ENCODE measurements around the gene C1orf35. TPM values are rescaled to one million over a fixed set of nuclear protein-coding genes. Genes with fewer than 3 reads are reported as not detected.
A peak's percentile ranks its signal among the peaks of the same experiment; 100 is the strongest.

Gene C1orf35
- total RNA-seq, 2 experiments from 2014 or later = 24.7 to 25.6 TPM

- H3K9me3 Mint-ChIP-seq (ENCODE audit: insufficient read depth) = no peaks in the 10 kb centered on the region
- H3K4me1 Mint-ChIP-seq (ENCODE audit: low read depth) = peaks cover 2% of the 10 kb centered on the region
- H3K36me3 Mint-ChIP-seq (ENCODE audit: low read depth) = no peaks in the 10 kb centered on the region
- H3K4me3 Mint-ChIP-seq = no peak overlapping the region
- H3K27me3 Mint-ChIP-seq (ENCODE audit: low read depth) = no peaks in the 10 kb centered on the region
- ATAC-seq = no peak
- CTCF ChIA-PET = no interaction called here
- no peak overlapping the region for H3K27ac Mint-ChIP-seq
- POLR2A ChIA-PET = no interaction called here
- no peak for DNase-seq
These were observed 29.9 kb downstream of the C1orf35 start for GRCh38 chr1:228073061-228073856.

- POLR2A ChIA-PET = no interaction called here
- ATAC-seq (no peak), DNase-seq (no peak)
- Mint-ChIP-seq H3K27ac (no peak overlapping the region), H3K4me3 (no peak overlapping the region), H3K4me1 (ENCODE audit: low read depth) (peaks cover 1% of the 10 kb centered on the region), H3K27me3 (ENCODE audit: low read depth) (no peaks in the 10 kb centered on the region), H3K9me3 (ENCODE audit: insufficient read depth) (no peaks in the 10 kb centered on the region), H3K36me3 (ENCODE audit: low read depth) (no peaks in the 10 kb centered on the region)
- CTCF ChIA-PET = no interaction called here
These were observed 30.5 kb downstream of the C1orf35 start for GRCh38 chr1:228072658-228073043.

DNA sequence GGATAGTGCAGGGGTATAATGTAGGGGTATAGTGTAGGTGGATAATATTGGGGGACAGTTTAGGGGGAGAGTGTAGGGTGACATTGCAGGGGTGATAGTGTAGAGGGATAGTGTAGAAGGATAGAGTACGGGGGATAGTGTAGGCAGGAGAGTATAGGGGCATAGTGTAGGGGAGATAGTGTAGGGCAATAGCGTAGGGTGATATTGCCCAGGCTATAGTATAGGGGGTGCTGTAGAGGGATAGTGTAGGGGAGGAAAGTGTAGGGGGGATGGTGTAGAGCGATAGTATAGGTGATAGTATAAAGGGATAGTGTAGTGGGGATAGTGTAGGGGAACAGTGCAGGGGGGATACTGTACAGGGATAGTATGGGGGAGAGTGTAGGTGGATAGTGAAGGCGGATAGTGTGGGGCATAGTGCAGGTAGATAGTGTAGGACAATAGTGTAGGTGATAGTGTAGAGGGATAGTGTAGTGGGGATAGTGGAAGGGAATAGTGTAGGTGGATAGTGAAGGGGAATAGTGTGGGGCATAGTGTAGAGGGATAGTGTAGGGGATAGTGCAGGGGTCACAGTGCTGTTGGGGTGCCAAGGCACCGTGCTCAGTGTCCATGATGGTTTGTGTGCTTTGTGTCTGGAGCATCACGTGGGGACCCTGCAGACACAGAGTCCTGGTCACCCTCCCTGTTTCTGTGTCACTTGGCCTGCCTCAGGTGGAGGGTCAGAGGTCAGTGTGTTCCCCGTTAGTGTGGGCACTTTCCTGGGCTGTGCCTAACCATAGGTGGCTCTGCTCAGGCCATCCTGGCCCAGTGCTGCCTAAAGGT, 31.1 kb downstream of the C1orf35 start:
- Mint-ChIP-seq H3K27ac (peak overlapping the region; percentile 35), H3K4me3 (no peak overlapping the region), H3K36me3 (ENCODE audit: low read depth) (no peaks in the 10 kb centered on the region), H3K27me3 (ENCODE audit: low read depth) (no peaks in the 10 kb centered on the region), H3K9me3 (ENCODE audit: insufficient read depth) (no peaks in the 10 kb centered on the region), H3K4me1 (ENCODE audit: low read depth) (no peaks in the 10 kb centered on the region)
- DNase-seq = no peak
- no peak for ATAC-seq
- CTCF ChIA-PET = no interaction called here
- POLR2A ChIA-PET = no interaction called here

DNA sequence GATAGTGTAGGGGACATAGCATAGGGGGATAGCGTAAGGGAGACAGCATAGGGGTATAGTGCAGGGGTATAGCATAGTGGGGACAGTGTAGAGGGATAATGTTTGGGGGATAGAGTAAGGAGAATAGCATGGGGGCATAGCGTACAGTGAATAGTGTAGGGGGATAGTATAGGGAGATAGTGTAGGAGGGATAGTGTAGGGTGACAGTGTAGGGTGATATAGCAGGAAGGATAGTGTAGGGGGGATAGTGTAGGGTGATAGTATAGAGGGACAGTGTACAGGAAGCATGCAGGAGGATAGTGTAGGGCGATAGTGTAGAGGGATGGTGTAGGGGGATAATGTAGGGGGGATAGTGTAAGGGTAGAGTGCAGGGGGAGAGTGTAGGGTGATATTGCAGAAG, 32.3 kb downstream of the C1orf35 start:
- Mint-ChIP-seq H3K27me3 (ENCODE audit: low read depth) (no peaks in the 10 kb centered on the region), H3K4me1 (ENCODE audit: low read depth) (no peaks in the 10 kb centered on the region), H3K9me3 (ENCODE audit: insufficient read depth) (no peaks in the 10 kb centered on the region), H3K27ac (no peak overlapping the region), H3K36me3 (ENCODE audit: low read depth) (no peaks in the 10 kb centered on the region), H3K4me3 (no peak overlapping the region)
- DNase-seq (no peak), ATAC-seq (no peak)
- ChIA-PET POLR2A (no interaction called here), CTCF (no interaction called here)

DNA sequence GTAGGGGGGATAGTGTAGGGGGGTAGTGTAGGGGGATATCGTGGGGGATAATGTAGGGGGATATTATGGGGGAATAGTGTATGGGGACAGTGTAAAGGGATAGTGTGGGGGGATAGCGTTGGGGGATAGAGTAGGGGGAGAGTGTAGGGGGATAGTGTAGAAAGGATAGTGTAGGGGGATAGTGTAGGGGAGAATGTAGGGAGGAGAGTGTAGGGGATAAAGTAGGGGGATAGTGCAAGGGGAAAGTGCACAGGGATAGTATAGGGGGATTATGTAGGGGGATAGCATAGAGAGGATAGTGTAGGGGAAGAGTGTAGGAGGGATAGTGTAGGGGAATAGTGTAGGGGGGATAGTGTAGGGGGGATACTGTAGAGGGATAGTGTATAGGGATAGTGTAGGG, 33.0 kb downstream of the C1orf35 start:
- Mint-ChIP-seq H3K4me1 (ENCODE audit: low read depth) (no peaks in the 10 kb centered on the region), H3K36me3 (ENCODE audit: low read depth) (no peaks in the 10 kb centered on the region), H3K4me3 (no peak overlapping the region), H3K9me3 (ENCODE audit: insufficient read depth) (no peaks in the 10 kb centered on the region), H3K27me3 (ENCODE audit: low read depth) (no peaks in the 10 kb centered on the region), H3K27ac (no peak overlapping the region)
- POLR2A ChIA-PET = no interaction called here
- no peak for ATAC-seq
- CTCF ChIA-PET = no interaction called here
- no peak for DNase-seq

GRCh38 chr1:228068359-228068758, 34.8 kb downstream of the C1orf35 start:
- ATAC-seq = no peak
- Mint-ChIP-seq H3K4me1 (ENCODE audit: low read depth) (no peaks in the 10 kb centered on the region), H3K27me3 (ENCODE audit: low read depth) (no peaks in the 10 kb centered on the region), H3K27ac (no peak overlapping the region), H3K9me3 (ENCODE audit: insufficient read depth) (no peaks in the 10 kb centered on the region), H3K36me3 (ENCODE audit: low read depth) (no peaks in the 10 kb centered on the region), H3K4me3 (no peak overlapping the region)
- DNase-seq = no peak
- CTCF ChIA-PET = no interaction called here
- POLR2A ChIA-PET = no interaction called here

GRCh38 chr1:228066891-228067654, 36.1 kb downstream of the C1orf35 start:
- no peak overlapping the region for H3K4me3 Mint-ChIP-seq
- ChIA-PET POLR2A (no interaction called here), CTCF (interaction anchor here (1.1 kb wide), 1 partner anchor 63 kb away, joined by 3 read pairs; no protein-coding TSS in a partner anchor)
- H3K27me3 Mint-ChIP-seq (ENCODE audit: low read depth) = peaks cover under 1% of the 10 kb centered on the region
- no peak for ATAC-seq
- no peak for DNase-seq
- no peak overlapping the region for H3K27ac Mint-ChIP-seq
- H3K4me1 Mint-ChIP-seq (ENCODE audit: low read depth) = no peaks in the 10 kb centered on the region
- H3K9me3 Mint-ChIP-seq (ENCODE audit: insufficient read depth) = no peaks in the 10 kb centered on the region
- H3K36me3 Mint-ChIP-seq (ENCODE audit: low read depth) = no peaks in the 10 kb centered on the region

DNA sequence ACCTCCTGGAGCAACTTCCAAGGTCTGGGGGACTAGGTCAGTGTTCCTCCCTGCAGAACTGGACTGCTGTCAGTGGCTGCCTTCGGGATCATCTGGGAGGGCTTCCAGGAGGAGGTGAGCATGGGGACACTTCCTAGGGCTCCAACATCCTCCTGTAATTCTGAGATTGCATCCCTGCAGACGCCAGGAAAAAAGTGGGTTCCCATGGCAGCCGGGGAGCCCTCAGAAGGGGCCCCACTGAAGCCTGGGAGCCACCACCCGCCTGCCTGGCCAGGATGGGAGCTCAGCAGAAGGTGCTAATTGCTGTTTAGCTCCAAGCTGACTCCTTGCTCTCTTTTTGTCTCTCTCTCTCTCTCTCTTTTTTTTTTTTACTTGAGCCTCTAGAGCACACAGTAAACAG, 36.7 kb downstream of the C1orf35 start:
- Mint-ChIP-seq H3K27ac (no peak overlapping the region), H3K9me3 (ENCODE audit: insufficient read depth) (no peaks in the 10 kb centered on the region), H3K4me3 (no peak overlapping the region), H3K4me1 (ENCODE audit: low read depth) (no peaks in the 10 kb centered on the region), H3K27me3 (ENCODE audit: low read depth) (peaks cover 3% of the 10 kb centered on the region), H3K36me3 (ENCODE audit: low read depth) (no peaks in the 10 kb centered on the region)
- POLR2A ChIA-PET = no interaction called here
- ATAC-seq = no peak
- CTCF ChIA-PET = interaction anchor here (1.1 kb wide), 1 partner anchor 62 kb away, joined by 3 read pairs; no protein-coding TSS in a partner anchor
- DNase-seq = no peak

- H3K36me3 Mint-ChIP-seq (ENCODE audit: low read depth) = no peaks in the 10 kb centered on the region
- ChIA-PET CTCF (interaction anchor here (1.1 kb wide), 1 partner anchor 62 kb away, joined by 3 read pairs; no protein-coding TSS in a partner anchor), POLR2A (no interaction called here)
- peaks cover 3% of the 10 kb centered on the region for H3K4me1 Mint-ChIP-seq (ENCODE audit: low read depth)
- ATAC-seq = no peak
- H3K27me3 Mint-ChIP-seq (ENCODE audit: low read depth) = peaks cover 9% of the 10 kb centered on the region
- no peaks in the 10 kb centered on the region for H3K9me3 Mint-ChIP-seq (ENCODE audit: insufficient read depth)
- DNase-seq = no peak
- no peak overlapping the region for H3K27ac Mint-ChIP-seq
- H3K4me3 Mint-ChIP-seq = no peak overlapping the region
These were observed 37.4 kb downstream of the C1orf35 start for GRCh38 chr1:228065543-228066347.

DNA sequence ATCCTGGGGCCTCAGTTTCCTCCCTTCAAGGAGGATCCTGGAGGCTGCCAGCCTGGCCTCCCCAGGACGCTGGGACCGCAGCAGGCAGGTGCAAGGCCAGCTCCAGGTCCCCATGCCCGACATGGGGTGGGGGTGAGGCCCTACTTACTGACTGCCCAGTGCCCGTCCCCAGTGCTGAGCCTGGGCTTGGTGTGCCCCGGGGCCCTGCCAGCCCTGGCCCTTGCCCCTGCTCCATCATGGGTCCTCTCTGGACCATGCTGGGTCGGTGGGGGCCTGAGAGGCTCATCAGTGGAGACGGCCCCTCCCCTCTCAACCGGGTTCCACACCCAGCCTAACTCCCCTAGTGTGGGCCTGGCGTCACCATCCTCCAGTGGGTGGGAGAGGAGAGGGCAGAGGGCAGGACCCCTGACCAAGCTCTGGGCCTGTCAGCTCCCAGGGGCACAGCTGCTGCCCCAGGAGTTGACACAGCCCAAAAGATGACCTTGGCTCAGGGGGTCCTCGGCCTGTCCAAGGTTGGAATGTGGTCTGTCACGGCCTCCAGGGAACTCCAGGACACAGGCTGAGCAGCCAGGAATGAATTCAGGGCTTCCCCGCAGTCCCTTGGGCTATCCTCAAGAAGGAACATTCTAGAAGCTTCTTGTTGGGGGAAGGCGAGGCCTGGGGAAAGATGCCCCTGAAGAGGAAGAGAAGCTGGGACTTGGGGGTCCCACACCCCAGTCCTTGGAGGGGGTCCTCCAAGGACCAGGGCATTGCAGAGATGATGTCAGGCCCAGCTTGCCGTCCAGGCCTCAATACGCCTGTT, 38.2 kb downstream of the C1orf35 start:
- no peak overlapping the region for H3K4me3 Mint-ChIP-seq
- no peak for DNase-seq
- no peak for ATAC-seq
- no peak overlapping the region for H3K27ac Mint-ChIP-seq
- ChIA-PET CTCF (no interaction called here), POLR2A (no interaction called here)
- H3K9me3 Mint-ChIP-seq (ENCODE audit: insufficient read depth) = no peaks in the 10 kb centered on the region
- peaks cover 14% of the 10 kb centered on the region for H3K27me3 Mint-ChIP-seq (ENCODE audit: low read depth)
- no peaks in the 10 kb centered on the region for H3K36me3 Mint-ChIP-seq (ENCODE audit: low read depth)
- H3K4me1 Mint-ChIP-seq (ENCODE audit: low read depth) = peaks cover 5% of the 10 kb centered on the region

DNA sequence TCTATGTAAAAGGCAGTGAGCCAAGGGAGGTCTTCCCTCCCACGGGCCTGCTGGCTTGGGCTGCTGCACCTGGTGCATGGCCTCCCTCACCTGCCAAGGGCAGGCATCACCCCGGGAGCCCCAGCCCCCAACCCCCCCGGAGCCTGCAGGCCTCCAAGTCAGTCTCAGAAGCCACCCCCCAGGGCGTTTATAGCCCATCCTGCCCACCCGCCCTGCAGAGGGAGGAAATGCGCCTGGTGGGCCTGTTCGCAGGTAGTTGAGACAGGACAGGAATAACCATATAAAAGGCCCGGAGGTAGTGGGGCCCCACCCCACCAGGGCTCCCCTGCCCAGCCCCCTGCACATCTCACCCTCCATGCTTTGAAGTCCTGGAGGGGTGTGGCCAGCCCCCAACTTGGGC, 38.8 kb downstream of the C1orf35 start:
- Mint-ChIP-seq H3K4me3 (no peak overlapping the region), H3K27ac (no peak overlapping the region), H3K4me1 (ENCODE audit: low read depth) (peaks cover 7% of the 10 kb centered on the region), H3K9me3 (ENCODE audit: insufficient read depth) (no peaks in the 10 kb centered on the region), H3K36me3 (ENCODE audit: low read depth) (no peaks in the 10 kb centered on the region), H3K27me3 (ENCODE audit: low read depth) (peaks cover 19% of the 10 kb centered on the region)
- DNase-seq = no peak
- ATAC-seq = no peak
- CTCF ChIA-PET = no interaction called here
- POLR2A ChIA-PET = no interaction called here
